Uterus (tissue), 4 donors: ENCODE results near the gene ACAP1. TPM values are rescaled to one million over a fixed set of nuclear protein-coding genes. Genes with fewer than 3 reads are reported as not detected.

Source experiments
- DNase-seq, 2 donors: peaks; one replicate each; pipeline ENCODE4 v3.0.0-alpha.2; 2019 to 2020
- H3K27ac ChIP-seq, 2 donors: fragments of 200-600 bp; sonication (generic); 1 replicate in 1 of 2; 2 replicates in 1 of 2; pipeline ENCODE4 v1.5.1; 2016 to 2018
- H3K27me3 ChIP-seq, 2 donors: fragments of 200-600 bp; sonication (generic); one replicate each; pipeline ENCODE4 v1.5.1; 2018 to 2019; ENCODE audit warnings: control low read depth in 1 of 2
- H3K36me3 ChIP-seq, 2 donors: fragments of 200-600 bp; sonication (generic); one replicate each; pipeline ENCODE4 v1.5.1; 2019; ENCODE audit warnings: control low read depth in 1 of 2
- H3K4me1 ChIP-seq, 2 donors: fragments of 200-600 bp; sonication (generic); one replicate each; pipeline ENCODE4 v1.5.1; 2018 to 2019; ENCODE audit warnings: control low read depth in 1 of 2
- H3K4me3 ChIP-seq, 2 donors: fragments of 200-600 bp; sonication (generic); 1 replicate in 1 of 2; 2 replicates in 1 of 2; pipeline ENCODE4 v1.5.1; 2018 to 2019; ENCODE audit warnings: mild to moderate bottlenecking in 1 of 2
- H3K9me3 ChIP-seq, 2 donors: fragments of 200-600 bp; sonication (generic); one replicate each; pipeline ENCODE4 v1.5.1; 2019; ENCODE audit warnings: control low read depth in 1 of 2
- POLR2A ChIP-seq, 2 donors: fragments of 450-650 bp; IDR thresholded peaks; one replicate each; pipeline ENCODE4 v1.6.1; 2016; ENCODE audit warnings: antibody characterized with exemption in 2 of 2, mild to moderate bottlenecking in 1 of 2, moderate library complexity in 1 of 2
- intact Hi-C: fragments of 100-400 bp; cut with DNase I; formaldehyde crosslinking; loops from one replicate; pipeline ENCODE4 v1.15.1; 2023; ENCODE audit warnings: low total_unique reads
- total RNA-seq, 4 donors: library from RNA; depleted of rRNA in 3 of 4; stranded (reverse); fragments of >200 nt in 3 of 4; gene quantifications; one replicate each; pipeline versions ENCODE4 v1.1.0 to v1.2.4, GENCODE V29; 2014 to 2023
- TF ChIP-seq, protein P1 (sequence below), 4 experiments: fragments of 200-600 bp in 2 of 4; fragments of 450-650 bp in 2 of 4; sonication (generic) in 2 of 4; IDR thresholded peaks; one replicate each; pipeline ENCODE4 v1.5.1; 2016 to 2019; ENCODE audit warnings: antibody characterized with exemption in 4 of 4, mild to moderate bottlenecking in 2 of 4, moderate library complexity in 1 of 4
- donor health status: DM: yes; HTN: yes; CAD: no.

ACAP1 gene
- total RNA-seq, 4 donors from 2014 or later, result 0.29 to 11.2 (median 1.7) TPM

DNA sequence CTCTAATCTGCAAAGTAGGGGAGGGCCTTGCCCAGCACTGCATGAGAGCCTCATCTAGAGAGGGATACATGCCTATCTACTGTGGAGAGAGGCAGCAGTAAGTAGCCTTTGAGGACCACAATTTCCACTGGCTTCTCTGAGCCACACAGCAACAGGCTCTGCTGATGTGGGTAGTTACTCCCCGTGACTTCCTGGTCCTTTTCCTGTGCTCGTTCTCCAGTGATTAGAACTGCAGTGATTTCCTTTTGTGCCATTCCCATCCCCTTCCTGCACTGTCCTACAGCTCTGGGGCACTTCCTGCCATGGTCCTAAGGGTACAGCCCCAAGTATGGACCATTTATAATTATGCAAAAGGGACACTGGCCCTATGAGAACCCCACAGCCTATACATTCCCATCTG, 55.0 kb downstream of the ACAP1 start:
- H3K36me3 ChIP-seq, result no peaks in the 10 kb centered on the region
- no peaks in the 10 kb centered on the region for H3K27me3 ChIP-seq
- H3K4me1 ChIP-seq, result peaks cover 0 to 10% of the 10 kb centered on the region in 2 donors
- TF ChIP-seq POLR2A (IDR thresholded peaks at IDR 0.05), result no peak
- no peaks in the 10 kb centered on the region for H3K9me3 ChIP-seq
- no peak overlapping the region for H3K4me3 ChIP-seq
- no peak for DNase-seq
- H3K27ac ChIP-seq, result no peak overlapping the region
- intact Hi-C loops, result no loop called here

DNA sequence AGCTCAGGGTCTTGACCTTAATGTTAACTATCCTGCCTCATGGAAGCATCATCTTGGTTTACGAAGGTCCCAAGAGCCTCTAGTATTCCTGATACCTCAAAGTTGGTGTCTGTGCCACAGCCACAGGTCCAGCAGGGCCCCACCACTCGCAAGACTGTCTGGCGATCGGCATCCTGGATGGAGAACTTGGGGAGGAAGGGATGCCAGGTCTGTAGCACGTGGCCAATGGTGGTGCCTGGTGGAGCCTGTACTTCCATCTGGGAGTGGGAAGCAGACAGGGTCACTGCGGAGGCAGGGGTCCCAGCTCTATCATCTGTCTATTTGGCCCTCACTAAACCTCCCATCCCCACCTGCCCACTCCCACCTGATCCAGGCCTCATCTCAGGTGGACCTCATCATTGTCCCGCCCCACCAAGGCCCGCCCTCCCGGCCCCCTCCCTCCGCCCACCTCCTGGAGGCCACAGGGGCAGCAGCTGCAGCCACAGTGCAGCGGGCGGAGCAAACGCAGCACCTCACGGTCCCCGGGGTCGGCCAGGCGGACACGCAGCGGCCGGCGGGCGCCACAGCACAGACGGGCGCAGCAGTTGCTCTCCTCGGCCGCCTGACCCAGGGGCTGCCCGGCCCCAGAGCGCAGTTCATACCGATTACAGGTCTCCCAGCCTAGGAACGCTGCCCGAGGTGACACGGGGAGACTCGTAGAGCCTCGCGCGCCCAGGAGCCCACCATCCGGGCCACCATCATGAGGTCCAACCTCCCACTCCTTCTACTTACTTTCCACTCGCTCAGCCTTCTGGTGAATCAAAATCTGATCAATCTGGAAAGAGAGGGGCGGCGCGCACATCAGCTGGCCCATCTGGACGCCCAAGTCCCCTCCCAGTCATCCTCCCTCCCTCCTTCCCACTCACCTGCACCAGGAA, 56.6 kb downstream of the ACAP1 start:
- intact Hi-C loops, result no loop called here
- DNase-seq, result no peak
- Histone ChIP-seq H3K36me3 (no peaks in the 10 kb centered on the region), H3K27me3 (no peaks in the 10 kb centered on the region), H3K4me3 (peak overlapping the region; percentile 67 to 89), H3K4me1 (peaks cover 0 to 10% of the 10 kb centered on the region in 2 donors), H3K27ac (peak overlapping the region; percentile 79 to 93), H3K9me3 (no peaks in the 10 kb centered on the region)
- TF ChIP-seq, protein P1, sequence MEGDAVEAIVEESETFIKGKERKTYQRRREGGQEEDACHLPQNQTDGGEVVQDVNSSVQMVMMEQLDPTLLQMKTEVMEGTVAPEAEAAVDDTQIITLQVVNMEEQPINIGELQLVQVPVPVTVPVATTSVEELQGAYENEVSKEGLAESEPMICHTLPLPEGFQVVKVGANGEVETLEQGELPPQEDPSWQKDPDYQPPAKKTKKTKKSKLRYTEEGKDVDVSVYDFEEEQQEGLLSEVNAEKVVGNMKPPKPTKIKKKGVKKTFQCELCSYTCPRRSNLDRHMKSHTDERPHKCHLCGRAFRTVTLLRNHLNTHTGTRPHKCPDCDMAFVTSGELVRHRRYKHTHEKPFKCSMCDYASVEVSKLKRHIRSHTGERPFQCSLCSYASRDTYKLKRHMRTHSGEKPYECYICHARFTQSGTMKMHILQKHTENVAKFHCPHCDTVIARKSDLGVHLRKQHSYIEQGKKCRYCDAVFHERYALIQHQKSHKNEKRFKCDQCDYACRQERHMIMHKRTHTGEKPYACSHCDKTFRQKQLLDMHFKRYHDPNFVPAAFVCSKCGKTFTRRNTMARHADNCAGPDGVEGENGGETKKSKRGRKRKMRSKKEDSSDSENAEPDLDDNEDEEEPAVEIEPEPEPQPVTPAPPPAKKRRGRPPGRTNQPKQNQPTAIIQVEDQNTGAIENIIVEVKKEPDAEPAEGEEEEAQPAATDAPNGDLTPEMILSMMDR (IDR thresholded peaks at IDR 0.05), result no peak
- TF ChIP-seq POLR2A (IDR thresholded peaks at IDR 0.05), result no peak

DNA sequence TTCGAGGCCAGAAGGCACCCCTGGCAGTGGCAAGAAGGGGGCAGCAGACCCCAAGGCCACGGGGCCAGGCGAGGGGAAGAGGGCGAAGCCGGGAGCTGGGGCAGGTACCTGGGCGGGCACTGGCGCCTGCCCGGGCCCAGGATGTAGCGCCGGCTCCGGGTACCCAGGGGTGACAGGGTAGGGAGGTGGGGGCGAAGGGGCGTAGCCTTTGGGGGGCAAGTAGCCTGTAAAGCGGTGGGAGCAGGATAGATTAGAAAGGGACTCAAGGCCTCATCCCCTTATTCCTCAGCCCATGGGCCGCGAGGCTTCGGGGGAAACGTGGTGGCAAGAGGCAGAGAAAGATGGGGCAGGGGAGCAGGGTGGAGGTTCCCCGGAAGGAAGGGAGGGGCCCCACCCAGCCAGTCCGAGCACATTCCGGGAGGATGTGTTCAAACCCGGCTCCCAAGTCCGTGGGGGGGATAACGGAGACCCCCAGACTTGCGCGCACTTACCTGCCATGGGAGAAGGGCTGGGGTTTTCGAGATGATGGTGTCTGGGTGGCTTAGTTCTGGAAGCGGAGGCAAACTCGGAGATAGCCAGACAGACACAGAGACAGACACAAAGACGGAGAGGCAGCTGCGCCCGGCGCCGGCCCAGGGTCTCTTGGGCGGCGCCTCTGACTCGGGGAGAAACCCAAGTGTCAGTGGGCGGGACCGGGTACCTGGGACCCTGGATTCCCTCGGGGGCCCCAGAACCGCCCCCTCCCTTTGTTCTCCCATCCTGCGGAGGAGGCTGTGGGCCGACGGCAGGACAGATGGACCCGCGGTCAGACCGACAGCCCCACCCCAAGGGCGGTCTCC, 57.5 kb downstream of the ACAP1 start:
- H3K9me3 ChIP-seq, result no peaks in the 10 kb centered on the region
- peak in 1 of 2 donors; percentile 31 for DNase-seq
- H3K4me3 ChIP-seq, result peak overlapping the region; percentile 67 to 89
- intact Hi-C loops, result no loop called here
- no peaks in the 10 kb centered on the region for H3K27me3 ChIP-seq
- H3K27ac ChIP-seq, result peak overlapping the region; percentile 79 to 93
- peaks cover 0 to 10% of the 10 kb centered on the region in 2 donors for H3K4me1 ChIP-seq
- TF ChIP-seq, protein P1 (IDR thresholded peaks at IDR 0.05), result no peak
- TF ChIP-seq POLR2A (IDR thresholded peaks at IDR 0.05), result no peak
- no peaks in the 10 kb centered on the region for H3K36me3 ChIP-seq

DNA sequence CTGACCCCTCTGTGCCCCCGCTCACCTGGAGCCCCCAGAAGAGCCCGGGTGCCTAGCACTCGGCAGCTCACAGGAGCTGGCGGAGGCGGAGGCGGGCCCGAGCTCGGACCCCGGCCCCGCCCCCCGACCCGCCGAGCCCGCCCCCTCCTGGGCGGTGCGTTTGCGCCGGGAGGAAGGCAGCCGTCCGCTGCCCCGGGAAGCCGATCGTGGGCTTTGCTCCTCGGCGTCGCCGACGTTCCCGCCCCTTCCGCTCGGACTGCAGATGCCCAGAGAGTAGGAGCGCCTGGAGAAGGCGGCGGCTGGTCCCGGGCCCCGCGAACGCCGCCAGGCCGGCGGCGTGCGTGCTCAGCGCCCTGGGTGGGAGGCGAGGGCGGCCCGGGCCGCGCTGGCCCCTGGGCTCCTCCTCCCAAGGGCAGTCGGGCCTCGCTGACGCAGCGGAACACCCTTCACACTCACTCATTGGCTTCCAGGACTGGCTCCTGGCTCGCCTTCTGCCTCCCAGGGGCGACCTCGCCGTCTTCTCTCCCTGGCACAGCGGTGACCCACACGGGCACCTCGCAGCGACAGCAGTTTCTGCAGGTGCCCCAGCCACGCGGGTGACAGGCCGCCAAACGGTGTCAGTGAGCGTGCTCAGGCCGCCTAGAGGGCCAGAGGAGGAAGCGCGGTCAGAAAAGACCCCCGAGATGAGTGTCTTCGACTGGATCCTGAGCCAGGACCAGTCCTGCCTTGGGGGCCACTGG, 58.3 kb downstream of the ACAP1 start, which contains the start of gene PLSCR3:
Gene PLSCR3 (minus strand): TSS at position 74 of the 740 bp plus-strand sequence. CDS start 415 bp downstream, outside the sequence.
- peaks cover 0 to 10% of the 10 kb centered on the region in 2 donors for H3K4me1 ChIP-seq
- peak within 1 kb of the TSS; percentile 67 to 89 for H3K4me3 ChIP-seq
- peak; percentile 83 to 89 for DNase-seq
- no peaks in the 10 kb centered on the region for H3K36me3 ChIP-seq
- intact Hi-C loops, result no loop called here
- H3K9me3 ChIP-seq, result no peaks in the 10 kb centered on the region
- no peaks in the 10 kb centered on the region for H3K27me3 ChIP-seq
- TF ChIP-seq, protein P1 (IDR thresholded peaks at IDR 0.05), result peak; percentile 13 to 30 (median 16)
- TF ChIP-seq POLR2A (IDR thresholded peaks at IDR 0.05), result peak; percentile 85 to 94
- peak within 1 kb of the TSS; percentile 79 to 93 for H3K27ac ChIP-seq

DNA sequence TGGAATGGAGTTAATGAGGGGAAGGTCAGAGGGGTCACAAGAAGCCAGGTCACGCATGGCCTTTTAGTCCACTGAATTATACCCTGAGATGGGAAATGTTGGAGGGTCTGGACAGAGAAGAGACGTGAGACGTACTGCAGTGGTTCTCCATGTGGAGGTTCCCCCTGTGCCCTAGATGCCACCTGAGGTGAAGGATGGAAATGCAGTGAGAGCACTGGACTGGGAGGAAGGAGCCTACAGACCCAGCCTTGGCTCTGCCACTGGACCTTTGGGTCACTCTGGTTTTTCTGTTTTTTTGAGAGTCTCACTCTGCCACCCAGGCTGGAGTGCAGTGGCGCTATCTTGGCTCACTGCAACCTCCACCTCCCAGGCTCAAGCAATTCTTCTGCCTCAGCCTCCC, 59.8 kb downstream of the ACAP1 start:
- no peaks in the 10 kb centered on the region for H3K27me3 ChIP-seq
- no peak overlapping the region for H3K27ac ChIP-seq
- intact Hi-C loops, result no loop called here
- no peak overlapping the region for H3K4me3 ChIP-seq
- H3K9me3 ChIP-seq, result no peaks in the 10 kb centered on the region
- no peaks in the 10 kb centered on the region for H3K36me3 ChIP-seq
- TF ChIP-seq POLR2A (IDR thresholded peaks at IDR 0.05), result no peak
- TF ChIP-seq, protein P1 (IDR thresholded peaks at IDR 0.05), result no peak
- DNase-seq, result no peak
- peaks cover 0 to 10% of the 10 kb centered on the region in 2 donors for H3K4me1 ChIP-seq
